H4 (cell line): Measurements from ENCODE around the gene SPATA16. TPM values are rescaled to one million over a fixed set of nuclear protein-coding genes. Genes with fewer than 3 reads are reported as not detected.
"Not testable (repeated sequence)": the region's sequence is repeated elsewhere in the genome, so short reads cannot be mapped to it uniquely, and the experiment has no call there.

Experiments
- DNase-seq: peaks from one replicate; pipeline ENCODE4 v3.0.0-alpha.2; 2015; ENCODE audit warnings: low spot score
- total RNA-seq: library from RNA; depleted of rRNA; stranded (reverse); fragments of >200 nt; shearing (Covaris generic); gene quantifications from 2 replicates; pipeline ENCODE4 v1.2.3, GENCODE V29; 2014

Gene SPATA16
- total RNA-seq, 1 experiment from 2014 or later = not detected

DNA sequence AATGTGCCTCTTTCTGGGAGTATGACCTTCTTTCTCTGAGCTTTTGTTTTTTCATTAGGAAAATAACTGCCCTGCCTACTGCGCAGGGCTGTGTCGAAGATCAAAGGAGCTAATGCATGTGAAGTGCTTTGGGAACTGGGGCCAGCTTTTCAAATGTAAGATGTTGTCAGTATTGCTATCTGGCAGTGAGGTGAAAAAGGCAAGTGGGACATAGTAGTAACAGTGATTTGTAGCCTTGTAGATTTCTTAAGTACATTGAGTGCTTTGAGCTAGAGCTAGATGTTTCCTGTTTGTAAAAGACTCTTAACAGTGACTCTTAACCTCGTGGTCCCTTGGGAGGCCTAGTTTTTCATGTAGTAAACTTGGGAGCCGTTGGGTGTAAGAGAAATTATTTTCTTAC is 264.0 kb downstream of the SPATA16 start:
- DNase-seq = no peak

GRCh38 chr3:172876297-172876696 is 264.7 kb downstream of the SPATA16 start:
- DNase-seq = no peak

GRCh38 chr3:172875039-172875438 is 266.0 kb downstream of the SPATA16 start:
- DNase-seq = no peak

- DNase-seq = no peak
These were observed 271.1 kb downstream of the SPATA16 start for GRCh38 chr3:172869784-172870518.

DNA sequence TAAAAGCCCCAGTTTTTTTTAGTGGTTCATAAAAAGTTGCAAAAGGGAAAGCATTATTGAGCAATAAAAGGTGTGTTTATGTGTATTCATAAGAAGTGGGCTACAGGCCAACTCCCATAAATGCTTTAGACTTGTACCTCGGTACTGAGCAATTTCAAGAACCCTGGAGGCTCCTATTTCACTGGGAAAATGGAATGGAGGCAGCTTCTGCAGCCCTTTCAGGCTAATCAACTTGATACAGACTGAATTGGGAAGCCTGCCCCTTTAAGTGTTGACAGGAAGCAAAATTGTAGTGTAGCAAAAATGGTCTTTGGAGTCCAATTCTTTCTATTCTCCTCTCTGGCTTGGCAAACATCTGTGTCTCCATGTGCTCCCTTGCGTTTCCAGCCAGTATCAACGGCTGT is 271.7 kb downstream of the SPATA16 start:
- no peak for DNase-seq

GRCh38 chr3:172868582-172869200 is 272.3 kb downstream of the SPATA16 start:
- DNase-seq = no peak

- not testable (repeated sequence) for DNase-seq
These were observed 274.2 kb downstream of the SPATA16 start for GRCh38 chr3:172866726-172867350.

DNA sequence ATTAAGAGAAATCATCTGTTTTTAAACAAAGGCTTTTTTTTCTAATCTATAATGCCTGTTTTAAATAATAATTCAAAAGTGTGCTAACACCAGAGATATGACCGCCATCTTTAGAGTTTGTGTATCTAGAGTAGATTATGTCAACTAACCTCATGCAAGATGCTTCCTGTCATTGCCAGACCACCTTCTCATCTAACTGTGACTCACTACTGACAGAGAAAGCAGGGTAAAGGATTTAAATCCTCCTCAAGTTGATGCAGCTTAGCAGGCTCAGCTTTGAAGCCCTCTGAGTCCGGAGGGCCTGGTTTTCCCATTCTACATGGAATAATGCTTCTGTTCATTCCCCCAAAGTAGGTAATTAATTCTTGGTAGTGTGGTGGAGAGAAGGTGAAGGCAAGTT is 282.0 kb downstream of the SPATA16 start:
- DNase-seq = peak; percentile 17

DNA sequence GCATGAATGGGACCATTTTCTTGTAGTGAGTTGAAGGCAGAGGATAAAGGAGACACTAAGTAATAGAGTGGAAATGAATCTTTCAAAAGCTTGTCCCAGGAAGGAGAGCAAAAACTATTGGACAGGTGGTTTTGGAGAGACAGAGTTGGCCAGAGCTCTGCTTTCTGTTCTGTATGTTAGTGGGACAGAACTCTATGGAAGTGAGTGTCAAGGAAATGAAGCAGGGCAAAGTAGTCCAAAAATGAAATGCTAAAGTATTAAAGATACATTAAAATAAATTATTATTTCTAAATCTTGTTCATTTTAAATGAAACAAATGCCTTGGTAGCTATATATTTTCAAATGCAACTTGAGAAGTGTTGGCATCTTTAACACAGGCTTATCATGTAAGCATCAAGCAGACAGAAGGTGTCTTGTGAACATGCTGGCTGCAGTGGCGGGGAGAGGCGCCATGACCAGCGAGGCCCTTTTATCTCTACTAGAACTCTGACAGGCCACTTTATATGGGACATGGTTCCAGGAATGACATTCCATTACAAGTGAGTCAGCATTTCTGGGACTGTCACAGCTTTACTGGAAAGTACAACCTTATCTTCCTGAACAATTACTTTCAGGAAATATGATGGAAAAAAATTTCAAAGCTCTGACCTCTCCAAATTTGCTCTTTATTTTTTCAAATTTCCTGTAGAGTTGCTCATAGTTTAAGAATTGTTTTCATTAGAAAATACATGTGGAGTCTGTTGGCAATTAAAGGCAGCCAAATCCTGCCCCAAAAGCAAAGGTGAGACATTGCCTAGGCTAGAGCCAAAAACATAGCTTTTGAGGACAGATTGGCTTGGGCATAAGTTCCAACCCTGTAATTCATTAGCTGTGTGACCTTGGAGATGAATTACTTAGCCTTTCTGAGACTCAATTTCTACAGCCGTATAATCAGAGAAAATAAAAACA is 284.0 kb downstream of the SPATA16 start:
- peak; percentile 72 for DNase-seq

DNA sequence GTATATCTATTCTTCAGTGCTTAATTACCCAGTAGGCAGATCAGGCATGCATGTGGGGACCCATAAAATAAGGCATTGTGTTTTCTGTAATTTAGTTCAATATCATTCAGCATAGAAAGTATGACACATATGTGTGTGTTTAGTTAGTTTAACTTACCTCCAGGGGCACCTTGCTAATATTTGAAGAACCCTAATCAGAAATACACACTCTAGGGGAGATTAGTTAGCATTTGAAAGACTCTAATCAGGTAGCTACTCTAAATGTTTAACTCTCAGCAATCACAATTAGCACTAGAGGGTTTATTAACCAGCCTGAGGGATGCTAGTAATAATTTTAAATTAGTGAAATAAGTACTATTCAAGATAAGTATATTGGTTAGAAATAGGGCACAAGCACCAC is 286.0 kb downstream of the SPATA16 start:
- no peak for DNase-seq

DNA sequence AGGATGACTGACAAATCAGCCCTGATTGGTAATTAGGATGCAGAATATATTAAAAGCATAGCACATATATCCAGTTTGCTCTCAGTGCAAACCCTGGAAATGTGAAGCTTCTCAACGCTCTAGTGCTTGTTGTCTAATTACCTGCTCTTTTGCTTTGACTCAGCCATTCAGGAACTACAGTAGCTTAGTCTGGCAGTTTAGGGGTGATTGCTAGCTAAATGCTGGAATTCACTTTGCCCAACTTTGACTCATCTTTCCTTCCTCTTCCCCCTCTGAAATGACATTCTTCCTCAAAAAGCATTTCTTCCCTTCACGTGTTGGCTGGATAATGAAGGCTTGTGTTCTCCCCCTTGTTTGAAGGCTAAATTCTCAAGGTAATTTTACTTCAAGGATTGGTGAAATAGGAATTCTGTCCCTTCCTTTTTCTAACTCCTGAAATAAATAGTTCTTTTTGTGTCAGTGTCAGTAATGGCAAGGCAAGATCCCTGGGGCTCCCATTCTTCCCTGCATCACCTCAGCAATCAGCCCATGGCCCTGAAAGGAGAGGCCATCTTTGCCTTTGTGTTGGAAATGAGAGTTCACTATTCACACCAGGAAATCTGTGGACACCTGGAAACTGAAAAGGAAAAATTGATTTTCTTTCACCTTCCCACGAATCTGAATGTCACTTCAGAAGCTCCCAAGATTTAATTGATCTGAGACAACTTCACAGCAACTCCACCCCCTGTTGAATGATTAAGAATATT is 286.9 kb downstream of the SPATA16 start:
- no peak for DNase-seq

DNA sequence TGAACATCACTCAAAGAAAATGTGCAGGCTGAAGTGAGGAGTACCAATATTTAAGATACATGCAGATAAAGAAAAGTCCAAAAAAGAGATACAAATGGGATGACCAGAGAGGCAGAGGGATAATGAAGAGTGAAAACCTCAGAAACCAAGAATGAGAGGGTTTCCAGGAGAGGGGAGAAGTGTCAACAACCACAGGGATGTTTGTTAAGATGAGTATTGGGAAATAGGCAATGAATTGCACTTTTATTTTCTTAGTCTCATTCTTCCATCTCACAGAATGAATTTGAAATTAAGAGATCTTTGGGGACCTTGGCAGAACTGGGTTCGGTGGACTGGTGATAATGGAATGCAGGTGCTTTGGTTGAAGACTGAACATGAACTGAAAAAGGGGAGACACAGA is 288.0 kb downstream of the SPATA16 start:
- no peak for DNase-seq

GRCh38 chr3:172848910-172849309 is 292.1 kb downstream of the SPATA16 start:
- no peak for DNase-seq

DNA sequence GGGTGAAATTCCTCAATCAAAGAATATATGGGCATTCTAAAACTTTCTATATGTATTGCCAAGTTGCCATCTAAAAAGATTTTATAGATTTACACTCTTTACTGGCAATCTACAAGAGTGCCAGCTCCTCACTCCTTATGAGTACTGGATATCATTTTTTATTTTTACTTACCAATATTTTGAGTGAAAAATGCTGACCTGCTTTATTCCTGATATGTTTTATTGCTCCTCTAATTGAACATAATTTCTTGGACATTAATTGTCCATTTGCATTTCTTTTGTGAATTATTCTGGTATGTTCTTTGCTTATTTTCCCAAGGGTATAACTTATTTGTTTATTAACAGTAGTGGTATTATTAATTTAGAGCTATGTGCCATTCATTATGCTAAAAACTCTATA is 293.7 kb downstream of the SPATA16 start:
- DNase-seq = no peak

DNA sequence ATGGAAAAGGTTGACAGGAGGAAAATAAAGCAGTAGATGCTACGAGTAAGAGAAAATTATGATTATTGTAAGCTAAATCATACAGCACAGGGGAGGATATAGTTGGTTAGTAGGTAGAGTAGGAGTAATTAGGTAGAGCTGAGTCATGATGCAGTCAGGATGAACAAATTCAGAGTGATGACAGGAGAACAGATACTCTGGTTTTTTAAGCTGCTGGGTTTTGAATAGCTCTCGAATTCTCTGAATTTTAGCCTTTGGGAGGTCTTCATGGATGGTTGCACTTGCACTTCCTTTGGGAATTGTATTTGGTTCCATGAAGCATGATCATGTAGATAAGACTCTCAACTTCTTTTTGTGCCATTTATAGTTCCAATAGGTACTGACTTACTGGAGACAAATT is 294.3 kb downstream of the SPATA16 start:
- DNase-seq = peak; percentile 16

GRCh38 chr3:172846103-172846561 is 294.9 kb downstream of the SPATA16 start:
- no peak for DNase-seq

- no peak for DNase-seq
These were observed 296.6 kb downstream of the SPATA16 start for GRCh38 chr3:172844428-172844827.

DNA sequence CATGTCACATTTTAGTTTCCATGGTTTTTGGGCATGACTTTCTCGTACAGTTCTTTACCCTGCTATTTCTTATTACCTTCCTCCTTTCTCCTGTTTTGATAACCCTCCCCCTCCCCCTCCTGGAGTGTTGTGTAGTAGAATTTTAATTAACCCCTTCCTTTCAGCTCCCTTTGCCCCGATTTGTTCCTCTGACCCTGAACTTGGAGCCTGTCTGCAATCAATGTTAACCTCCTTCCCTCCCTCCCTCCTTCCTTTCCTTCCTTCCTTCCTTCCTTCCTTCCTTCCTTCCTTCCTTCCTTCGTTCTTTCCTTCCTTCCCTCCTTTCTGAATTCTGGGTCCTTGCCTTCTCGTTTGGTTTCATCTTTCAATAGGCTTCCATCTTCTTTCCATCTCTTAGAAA is 300.1 kb downstream of the SPATA16 start:
- DNase-seq = no peak

DNA sequence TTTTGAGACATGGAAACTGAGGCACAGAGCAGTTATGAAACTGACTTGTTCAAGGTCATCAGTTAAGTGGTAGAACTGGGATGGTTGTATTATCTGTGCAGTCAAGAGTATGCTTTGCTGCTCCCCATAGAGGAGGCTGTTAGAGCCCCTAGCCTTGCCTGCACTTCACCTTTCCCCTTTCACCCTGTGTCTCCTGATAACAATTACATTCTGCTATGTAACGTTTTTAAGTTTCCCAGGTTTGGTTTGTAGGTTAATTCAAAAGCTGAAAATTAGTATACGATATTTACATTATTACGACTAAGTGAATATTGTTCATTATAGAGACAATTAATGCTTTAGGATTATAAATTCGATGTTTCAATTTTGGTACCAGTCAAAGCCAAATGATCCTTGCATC is 300.6 kb downstream of the SPATA16 start:
- no peak for DNase-seq

- no peak for DNase-seq
These were observed 301.4 kb downstream of the SPATA16 start for GRCh38 chr3:172839679-172840078.
